Chondrocyte (in vitro differentiated cells): ENCODE results near the gene NPAS3. TPM values are rescaled to one million over a fixed set of nuclear protein-coding genes. Genes with fewer than 3 reads are reported as not detected.

ENCODE experiments used
- DNase-seq: peaks from one replicate; pipeline ENCODE4 v3.0.0; 2021; ENCODE audit warnings: mixed read lengths, low spot score
- H3K27ac Mint-ChIP-seq: one replicate; pipeline ENCODE4 v1.8.0; 2021; ENCODE audit warnings: mild to moderate bottlenecking, moderate library complexity, mixed read lengths; ENCODE audit not compliant: unreplicated experiment
- H3K27me3 Mint-ChIP-seq: 2 replicates; pipeline ENCODE4 v1.8.0; 2021; ENCODE audit warnings: low read depth, mixed read lengths
- H3K36me3 Mint-ChIP-seq: 2 replicates; pipeline ENCODE4 v1.8.0; 2021; ENCODE audit warnings: low read depth, mixed read lengths
- H3K4me1 Mint-ChIP-seq: 2 replicates; pipeline ENCODE4 v1.8.0; 2021; ENCODE audit warnings: low read depth, mild to moderate bottlenecking, mixed read lengths
- H3K4me3 Mint-ChIP-seq: one replicate; pipeline ENCODE4 v1.8.0; 2021; ENCODE audit warnings: mild to moderate bottlenecking, moderate library complexity, mixed read lengths; ENCODE audit not compliant: unreplicated experiment
- H3K9me3 Mint-ChIP-seq: 2 replicates; pipeline ENCODE4 v1.8.0; 2021; ENCODE audit warnings: low read depth, mixed read lengths
- CTCF ChIP-seq: fragments of 200-600 bp; sonication (generic); IDR thresholded peaks from 2 replicates; pipeline ENCODE4 v1.5.0; 2021; ENCODE audit warnings: antibody characterized with exemption, mild to moderate bottlenecking, moderate library complexity
- total RNA-seq: library from RNA; stranded (reverse); gene quantifications from 3 replicates; pipeline ENCODE4 v1.2.1, GENCODE V29; 2021

Gene NPAS3
- total RNA-seq, 1 donor from 2014 or later = 2.6 TPM

GRCh38 chr14:33710273-33710672 lies 771.6 kb downstream of the NPAS3 start:
- TF ChIP-seq CTCF = no peak
- Mint-ChIP-seq H3K4me1 (peaks cover 18% of the 10 kb centered on the region), H3K9me3 (no peaks in the 10 kb centered on the region), H3K4me3 (no peak overlapping the region), H3K36me3 (no peaks in the 10 kb centered on the region), H3K27me3 (no peaks in the 10 kb centered on the region), H3K27ac (no peak overlapping the region)
- no peak for DNase-seq

GRCh38 chr14:33711194-33711593 lies 772.5 kb downstream of the NPAS3 start:
- Mint-ChIP-seq H3K4me1 (peaks cover 18% of the 10 kb centered on the region), H3K27me3 (no peaks in the 10 kb centered on the region), H3K36me3 (no peaks in the 10 kb centered on the region), H3K4me3 (no peak overlapping the region), H3K27ac (no peak overlapping the region), H3K9me3 (no peaks in the 10 kb centered on the region)
- no peak for TF ChIP-seq CTCF
- DNase-seq = no peak

- Mint-ChIP-seq H3K36me3 (no peaks in the 10 kb centered on the region), H3K27ac (no peak overlapping the region), H3K9me3 (no peaks in the 10 kb centered on the region), H3K27me3 (no peaks in the 10 kb centered on the region), H3K4me3 (no peak overlapping the region), H3K4me1 (peaks cover 20% of the 10 kb centered on the region)
- no peak for TF ChIP-seq CTCF
- no peak for DNase-seq
Observed at GRCh38 chr14:33711811-33712216, 773.1 kb downstream of the NPAS3 start.

GRCh38 chr14:33714527-33715226 lies 776.0 kb downstream of the NPAS3 start:
- Mint-ChIP-seq H3K4me3 (no peak overlapping the region), H3K4me1 (peaks cover 12% of the 10 kb centered on the region), H3K9me3 (no peaks in the 10 kb centered on the region), H3K27me3 (no peaks in the 10 kb centered on the region), H3K27ac (no peak overlapping the region), H3K36me3 (no peaks in the 10 kb centered on the region)
- no peak for DNase-seq
- TF ChIP-seq CTCF = no peak

- TF ChIP-seq CTCF = no peak
- H3K27me3 Mint-ChIP-seq = no peaks in the 10 kb centered on the region
- peaks cover 12% of the 10 kb centered on the region for H3K4me1 Mint-ChIP-seq
- no peak overlapping the region for H3K4me3 Mint-ChIP-seq
- H3K36me3 Mint-ChIP-seq = no peaks in the 10 kb centered on the region
- no peak for DNase-seq
- no peak overlapping the region for H3K27ac Mint-ChIP-seq
- no peaks in the 10 kb centered on the region for H3K9me3 Mint-ChIP-seq
Observed at GRCh38 chr14:33715227-33715528, 776.5 kb downstream of the NPAS3 start.
